Kidney glomerular epithelial cell (primary cell): ENCODE results near the gene ATG4C.
"Not testable (repeated sequence)": the region's sequence is repeated elsewhere in the genome, so short reads cannot be mapped to it uniquely, and the experiment has no call there.

Experiments
- DNase-seq: peaks from one replicate; lab custom pipeline; 2025; lab: John Stamatoyannopoulos, UW

ATG4C gene

DNA sequence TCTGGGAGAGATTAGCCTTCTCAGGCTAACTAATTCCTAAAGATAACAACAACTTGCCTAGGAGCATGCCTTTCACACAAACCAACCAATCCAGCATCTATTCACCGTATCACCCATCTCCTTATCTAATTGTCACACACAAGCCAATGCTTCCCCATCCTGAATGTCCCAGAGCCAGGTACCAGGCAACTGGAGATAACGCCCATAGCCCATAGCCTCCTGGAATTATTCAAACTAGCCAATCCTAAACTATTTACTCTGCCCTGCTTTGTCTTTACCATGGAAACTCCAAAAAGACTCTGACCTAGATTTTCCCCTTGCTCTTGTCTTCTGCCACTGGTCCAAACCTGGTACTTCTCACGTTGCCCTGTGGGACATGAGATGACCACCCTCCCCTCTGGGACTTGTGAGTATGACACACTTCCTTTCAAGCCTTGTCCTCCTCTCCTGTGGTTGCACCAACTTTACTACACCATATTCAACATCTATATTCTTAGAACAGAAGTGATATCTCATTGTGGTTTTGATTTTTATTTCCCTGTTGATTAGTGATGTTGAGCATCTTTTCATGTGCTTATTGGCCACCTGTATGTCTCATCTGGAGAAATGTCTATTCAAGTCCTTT lies 8.8 kb upstream of the ATG4C start:
- DNase-seq: no peak

- no peak for DNase-seq
These were observed 5.7 kb upstream of the ATG4C start for GRCh38 chr1:62778208-62778607.

GRCh38 chr1:62781841-62782543 lies 1.9 kb upstream of the ATG4C start:
- no peak for DNase-seq

- not testable (repeated sequence) for DNase-seq
These were observed 1.3 kb upstream of the ATG4C start for GRCh38 chr1:62782544-62783212.

GRCh38 chr1:62784509-62785365 lies 805 bp downstream of the ATG4C start:
- no peak for DNase-seq

DNA sequence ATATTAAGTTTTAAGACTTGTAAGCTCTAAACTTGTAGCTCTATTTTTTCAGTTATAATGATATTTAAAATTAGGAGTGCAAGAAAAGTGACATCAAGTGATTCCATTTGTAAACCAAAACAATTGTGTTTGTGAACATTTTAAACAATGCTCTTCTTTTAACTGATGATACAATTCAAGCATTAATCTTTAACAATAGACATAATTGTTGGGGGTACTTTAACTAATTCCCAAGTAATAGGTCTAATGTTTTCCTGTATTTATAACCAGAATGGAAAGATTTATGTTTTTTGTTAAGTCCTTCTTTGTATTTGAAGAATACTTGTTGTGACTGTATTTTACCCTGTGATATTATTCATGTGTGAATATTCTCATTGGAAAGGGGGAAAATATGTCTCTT lies 6.8 kb downstream of the ATG4C start:
- no peak for DNase-seq

DNA sequence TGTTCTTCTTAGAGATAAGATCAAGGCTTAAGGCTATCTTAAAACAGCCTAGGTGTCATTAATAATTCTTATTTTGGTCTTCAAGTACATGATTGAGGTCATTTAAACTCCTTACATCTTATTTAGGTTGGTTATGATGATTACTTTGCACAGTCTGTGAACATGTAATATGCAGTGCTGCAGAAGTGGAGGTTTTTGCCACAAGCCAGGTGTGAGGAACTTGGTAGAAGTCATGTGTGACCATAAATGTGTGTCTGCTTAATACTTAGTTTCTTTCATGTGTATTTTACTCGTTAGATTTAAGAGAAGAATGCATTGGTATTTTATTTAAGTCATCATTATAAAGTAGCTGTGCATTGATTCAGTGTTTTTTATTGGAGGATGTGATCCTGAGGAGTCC lies 10.1 kb downstream of the ATG4C start:
- DNase-seq: no peak

- DNase-seq: no peak
These were observed 12.3 kb downstream of the ATG4C start for GRCh38 chr1:62796221-62796620.

DNA sequence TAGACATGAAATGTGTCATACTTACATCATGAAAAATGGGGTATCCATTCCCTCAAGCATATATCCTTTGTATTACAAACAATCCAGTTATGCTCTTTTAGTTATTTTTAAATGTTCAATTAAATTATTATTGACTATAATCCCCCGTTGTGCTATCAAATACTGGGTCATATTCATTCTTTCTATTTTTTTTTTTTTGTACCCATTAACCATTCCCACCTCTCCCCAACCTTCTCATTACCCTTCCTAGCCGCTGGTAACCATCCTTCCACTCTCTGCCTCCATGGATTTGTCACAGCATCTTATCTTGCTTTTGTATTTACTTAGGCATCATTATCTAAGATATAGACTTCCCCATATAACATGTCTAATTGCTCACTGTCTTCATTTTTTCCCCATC lies 15.8 kb downstream of the ATG4C start:
- DNase-seq: no peak

DNA sequence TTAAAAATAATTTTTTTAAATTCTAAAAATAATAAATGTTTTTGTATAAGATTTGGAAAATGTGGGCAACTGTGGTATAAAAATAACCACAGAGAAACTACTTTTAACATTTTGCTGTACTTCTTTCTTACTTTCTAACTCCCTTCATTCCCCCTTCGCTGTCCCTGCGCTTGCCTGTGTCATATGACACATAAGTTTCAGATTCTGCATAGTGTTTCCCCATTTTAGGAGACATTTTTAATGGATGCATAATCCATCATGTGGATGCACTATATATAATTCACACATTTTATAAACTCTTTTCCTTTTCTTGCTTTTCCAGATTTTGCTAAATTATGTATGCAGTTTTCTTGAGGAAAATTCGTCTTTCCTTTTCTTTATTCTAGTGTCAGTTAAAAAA lies 16.3 kb downstream of the ATG4C start:
- no peak for DNase-seq

GRCh38 chr1:62800825-62801306 lies 16.9 kb downstream of the ATG4C start:
- no peak for DNase-seq

- DNase-seq: no peak
These were observed 25.9 kb downstream of the ATG4C start for GRCh38 chr1:62809788-62810187.

DNA sequence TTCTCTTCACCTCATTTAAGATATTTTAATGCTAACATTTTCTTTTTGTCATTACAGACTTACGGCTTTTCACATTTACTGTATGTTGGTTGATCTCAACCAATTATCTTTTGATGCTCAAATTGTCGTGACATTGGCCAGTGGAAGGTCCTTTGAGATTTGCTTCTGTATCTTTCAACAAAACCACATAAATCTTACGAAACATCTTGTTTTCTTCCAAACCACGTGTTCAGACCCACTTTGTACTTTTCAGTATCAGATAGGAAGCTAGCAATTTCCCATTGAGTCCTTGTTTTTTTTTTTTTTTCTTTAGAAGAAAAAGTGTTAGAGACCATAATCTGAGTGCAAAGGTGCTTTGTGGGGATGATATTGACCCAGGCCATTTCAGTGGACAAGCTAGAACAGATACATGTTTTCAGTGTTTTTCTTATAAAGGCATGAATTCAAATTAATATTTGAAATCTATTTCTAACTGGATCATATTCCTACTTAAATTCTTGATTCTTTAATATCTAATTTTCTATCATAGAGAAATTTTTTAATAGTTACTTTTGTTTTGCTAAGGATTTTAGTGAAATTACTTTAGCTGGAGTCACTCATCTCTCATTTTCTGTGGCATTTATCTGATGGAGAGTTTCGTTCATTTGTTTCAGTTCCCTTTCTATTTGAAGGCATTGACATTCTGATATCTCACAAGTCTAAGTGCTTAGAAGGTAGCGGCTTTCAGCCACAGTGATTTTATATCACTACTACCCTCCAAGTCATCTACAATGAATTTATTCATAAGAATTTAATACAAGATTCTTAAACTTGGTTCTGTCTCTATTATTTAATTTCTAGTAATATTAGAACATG lies 26.7 kb downstream of the ATG4C start:
- DNase-seq: no peak

DNA sequence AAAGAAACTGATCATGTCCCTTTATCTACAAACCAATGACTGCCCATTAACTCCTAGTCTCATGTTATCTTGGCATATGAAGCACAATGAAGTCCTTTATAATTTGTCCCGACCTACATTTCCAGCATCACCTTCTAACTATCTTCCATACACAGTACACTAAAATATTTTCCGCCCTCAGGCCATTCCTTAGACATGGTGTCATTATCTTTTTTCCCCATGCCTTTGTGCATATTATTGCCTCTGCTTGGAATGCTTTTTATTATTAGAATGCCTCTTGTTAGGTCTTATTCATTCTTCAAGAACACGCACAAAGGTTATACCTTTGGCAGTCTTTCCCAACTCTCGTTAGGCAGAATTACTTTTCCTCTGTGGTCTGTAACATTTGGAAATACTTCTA lies 39.6 kb downstream of the ATG4C start:
- no peak for DNase-seq

GRCh38 chr1:62826901-62827300 lies 43.0 kb downstream of the ATG4C start:
- no peak for DNase-seq

- DNase-seq: not testable (repeated sequence)
These were observed 43.9 kb downstream of the ATG4C start for GRCh38 chr1:62827786-62828185.

DNA sequence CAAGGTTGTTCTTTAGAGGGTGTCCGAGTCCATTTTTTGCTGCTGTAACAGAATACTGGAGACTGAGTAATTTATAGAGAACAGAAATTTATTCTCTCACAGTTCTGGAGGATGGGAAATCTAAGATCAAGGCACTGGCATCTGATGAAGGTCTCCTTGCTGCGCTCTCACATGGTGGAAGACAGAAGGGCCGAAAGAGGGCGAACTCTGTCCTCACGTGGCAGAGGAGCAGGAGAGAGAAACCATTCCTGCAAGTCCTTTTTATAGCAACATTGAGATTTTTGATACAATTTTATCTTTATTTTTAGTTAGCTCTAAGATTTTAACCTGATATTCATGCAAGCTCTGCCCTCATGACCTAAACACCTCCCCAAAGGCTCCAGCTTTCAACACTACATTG lies 48.3 kb downstream of the ATG4C start:
- DNase-seq: no peak

DNA sequence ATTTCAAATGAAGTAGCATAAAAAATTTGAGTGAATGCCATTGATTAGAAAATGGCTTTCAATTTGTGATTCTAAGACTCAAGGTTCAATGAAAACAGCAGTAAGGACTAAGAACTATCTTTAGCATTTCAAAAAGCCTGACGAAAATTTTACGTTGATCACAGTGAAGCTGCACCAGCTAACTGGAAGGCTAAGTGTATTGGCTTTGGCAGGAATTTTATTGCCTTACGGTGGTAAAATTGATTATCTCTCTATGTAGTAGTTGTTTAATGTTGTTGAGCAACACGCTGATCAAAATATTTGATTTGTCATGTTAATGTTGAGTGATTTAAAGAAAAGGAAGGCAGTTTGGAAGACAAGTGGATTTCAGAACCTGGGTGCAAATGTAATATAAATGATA lies 49.6 kb downstream of the ATG4C start:
- no peak for DNase-seq

DNA sequence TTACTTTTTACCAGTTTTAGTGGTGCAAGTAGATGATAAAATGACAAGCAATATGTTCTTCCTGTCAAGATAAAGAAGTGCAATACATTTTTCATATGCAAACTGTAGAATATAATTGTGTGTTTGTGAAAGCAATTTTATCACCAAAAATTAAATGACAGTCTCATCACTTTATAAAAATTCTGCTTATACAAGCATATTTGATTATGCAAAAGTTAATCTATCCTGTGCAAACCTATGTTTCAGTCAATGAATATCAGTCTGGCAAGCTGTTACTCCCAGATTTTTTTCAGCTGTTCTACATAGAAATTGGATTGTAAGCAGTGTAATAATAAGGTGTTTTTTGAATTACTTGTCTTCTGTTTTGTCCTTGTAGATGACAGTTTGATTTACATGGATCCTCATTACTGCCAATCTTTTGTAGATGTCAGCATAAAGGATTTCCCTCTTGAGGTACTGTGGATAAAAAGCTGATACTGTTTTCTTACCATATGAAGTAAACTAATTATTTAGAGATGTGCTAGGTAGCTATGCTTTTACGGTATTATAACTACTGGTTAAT lies 50.5 kb downstream of the ATG4C start:
- DNase-seq: no peak

DNA sequence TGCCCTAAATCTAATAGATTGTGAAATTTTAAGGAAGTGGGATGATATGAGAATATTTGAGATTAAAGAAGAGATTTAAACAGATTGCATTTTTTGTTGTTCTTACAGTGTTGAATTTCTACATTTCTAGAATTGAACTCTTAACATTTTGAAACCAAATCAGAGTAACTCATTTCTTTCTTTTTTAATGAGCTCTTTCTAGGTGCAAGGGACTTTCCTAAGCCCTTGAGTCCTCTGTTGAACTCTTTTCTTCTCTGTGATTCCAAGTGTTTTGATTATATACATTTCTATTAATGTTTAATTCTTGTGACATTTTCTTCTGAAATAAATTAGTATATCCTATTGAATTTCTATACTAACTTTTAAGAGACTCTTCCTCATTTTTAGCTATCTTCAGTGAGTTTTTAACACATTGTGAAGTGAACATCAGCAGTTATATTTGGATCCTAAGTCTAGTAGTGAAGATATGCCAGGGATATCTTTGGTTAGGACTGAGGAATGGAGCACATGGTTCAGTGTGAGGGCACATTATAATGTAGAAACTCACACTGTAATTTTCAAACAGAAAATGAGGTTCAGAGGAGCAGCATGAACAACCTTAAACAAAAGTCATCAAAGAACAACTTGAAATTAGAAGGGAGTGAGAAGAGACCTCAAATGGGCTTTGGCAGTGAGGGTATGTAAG lies 53.1 kb downstream of the ATG4C start:
- DNase-seq: no peak
